Measurements from ENCODE around the gene CCHCR1. TPM values are rescaled to one million over a fixed set of nuclear protein-coding genes. Genes with fewer than 3 reads are reported as not detected.
A peak's percentile ranks its signal among the peaks of the same experiment; 100 is the strongest.

The CCHCR1 gene
- total and polyA plus RNA-seq, 9 of the 15 experiments (the other 6 are each of a cell fraction or from before 2014, with no cell fraction given), result 1.2 to 47.3 (median 32.0) TPM

DNA sequence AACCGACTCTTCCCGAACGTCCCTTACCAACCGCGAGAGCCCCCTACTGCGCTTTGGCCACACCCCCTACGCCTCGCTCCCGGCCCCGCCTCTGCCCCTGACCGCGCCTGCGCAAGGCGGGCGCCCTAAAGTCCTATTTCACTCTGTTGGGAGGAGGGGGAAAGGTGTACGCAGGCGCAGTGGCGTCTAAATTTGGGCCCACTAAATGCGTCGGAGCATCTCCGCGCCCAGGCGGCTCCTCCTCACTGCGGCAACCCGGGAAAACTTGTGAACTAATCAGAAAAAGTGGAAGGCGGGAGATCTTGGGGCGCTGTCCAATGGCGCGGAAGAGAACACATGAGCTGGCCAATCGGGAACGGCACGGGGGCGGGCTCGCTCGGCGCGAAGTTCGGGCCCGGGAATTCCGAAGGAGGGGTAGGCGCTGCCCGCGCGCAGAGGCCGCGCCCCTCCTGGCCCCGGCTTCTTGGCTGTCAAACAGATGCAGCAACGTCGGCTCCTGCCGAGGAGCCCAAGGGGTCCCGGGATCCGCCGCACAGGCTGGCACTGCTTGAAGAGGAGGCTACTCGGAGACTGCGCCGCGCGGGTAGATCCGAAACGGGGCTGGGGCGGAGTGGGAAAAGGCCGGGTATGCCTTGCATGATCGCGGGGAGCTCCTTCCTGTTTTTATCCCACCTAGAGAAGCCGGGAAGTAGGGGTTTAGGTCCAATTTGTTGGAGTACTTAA is 699 bp upstream of the CCHCR1 start, which contains the start of gene TCF19 (continued):
- TF ChIP-seq ZNF174 (CRISPR knock-in tag; IDR thresholded peaks at IDR 0.05) (no peak), ZNF668 (CRISPR knock-in tag; IDR thresholded peaks at IDR 0.05) (0 out of 2 replicates have a peak, but pooled peaks have one; percentile 25), NFYB (IDR thresholded peaks at IDR 0.05; ENCODE audit: extremely low read depth, insufficient read length) (peak; percentile 99), TEAD1 (CRISPR knock-in tag; IDR thresholded peaks at IDR 0.05) (peak; percentile 82 to 96; a peak in 3 of 4 replicates), TAL1 (IDR thresholded peaks at IDR 0.05) (no peak), TRIM24 (IDR thresholded peaks at IDR 0.05) (peak in 1 of 2 experiments; percentile 19; a peak in 1 of 4 replicates), SUPT5H (IDR thresholded peaks at IDR 0.05) (peak; percentile 7), IFI16 (CRISPR knock-in tag; IDR thresholded peaks at IDR 0.05) (no peak), DNMT1 (IDR thresholded peaks at IDR 0.05) (no peak), STAT5A (IDR thresholded peaks at IDR 0.05; ENCODE audit: borderline replicate concordance, low read length) (no peak)
- TF ChIP-seq, protein P1, sequence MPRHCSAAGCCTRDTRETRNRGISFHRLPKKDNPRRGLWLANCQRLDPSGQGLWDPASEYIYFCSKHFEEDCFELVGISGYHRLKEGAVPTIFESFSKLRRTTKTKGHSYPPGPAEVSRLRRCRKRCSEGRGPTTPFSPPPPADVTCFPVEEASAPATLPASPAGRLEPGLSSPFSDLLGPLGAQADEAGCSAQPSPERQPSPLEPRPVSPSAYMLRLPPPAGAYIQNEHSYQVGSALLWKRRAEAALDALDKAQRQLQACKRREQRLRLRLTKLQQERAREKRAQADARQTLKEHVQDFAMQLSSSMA (CRISPR knock-in tag; IDR thresholded peaks at IDR 0.05), result no peak
- TF ChIP-seq, protein P2, sequence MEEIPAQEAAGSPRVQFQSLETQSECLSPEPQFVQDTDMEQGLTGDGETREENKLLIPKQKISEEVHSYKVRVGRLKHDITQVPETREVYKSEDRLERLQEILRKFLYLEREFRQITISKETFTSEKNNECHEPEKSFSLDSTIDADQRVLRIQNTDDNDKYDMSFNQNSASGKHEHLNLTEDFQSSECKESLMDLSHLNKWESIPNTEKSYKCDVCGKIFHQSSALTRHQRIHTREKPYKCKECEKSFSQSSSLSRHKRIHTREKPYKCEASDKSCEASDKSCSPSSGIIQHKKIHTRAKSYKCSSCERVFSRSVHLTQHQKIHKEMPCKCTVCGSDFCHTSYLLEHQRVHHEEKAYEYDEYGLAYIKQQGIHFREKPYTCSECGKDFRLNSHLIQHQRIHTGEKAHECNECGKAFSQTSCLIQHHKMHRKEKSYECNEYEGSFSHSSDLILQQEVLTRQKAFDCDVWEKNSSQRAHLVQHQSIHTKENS (CRISPR knock-in tag; IDR thresholded peaks at IDR 0.05), result no peak
- TF ChIP-seq, protein P3, sequence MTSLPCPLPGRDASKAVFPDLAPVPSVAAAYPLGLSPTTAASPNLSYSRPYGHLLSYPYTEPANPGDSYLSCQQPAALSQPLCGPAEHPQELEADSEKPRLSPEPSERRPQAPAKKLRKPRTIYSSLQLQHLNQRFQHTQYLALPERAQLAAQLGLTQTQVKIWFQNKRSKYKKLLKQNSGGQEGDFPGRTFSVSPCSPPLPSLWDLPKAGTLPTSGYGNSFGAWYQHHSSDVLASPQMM (CRISPR knock-in tag; IDR thresholded peaks at IDR 0.05), result no peak
- TF ChIP-seq, protein P4, sequence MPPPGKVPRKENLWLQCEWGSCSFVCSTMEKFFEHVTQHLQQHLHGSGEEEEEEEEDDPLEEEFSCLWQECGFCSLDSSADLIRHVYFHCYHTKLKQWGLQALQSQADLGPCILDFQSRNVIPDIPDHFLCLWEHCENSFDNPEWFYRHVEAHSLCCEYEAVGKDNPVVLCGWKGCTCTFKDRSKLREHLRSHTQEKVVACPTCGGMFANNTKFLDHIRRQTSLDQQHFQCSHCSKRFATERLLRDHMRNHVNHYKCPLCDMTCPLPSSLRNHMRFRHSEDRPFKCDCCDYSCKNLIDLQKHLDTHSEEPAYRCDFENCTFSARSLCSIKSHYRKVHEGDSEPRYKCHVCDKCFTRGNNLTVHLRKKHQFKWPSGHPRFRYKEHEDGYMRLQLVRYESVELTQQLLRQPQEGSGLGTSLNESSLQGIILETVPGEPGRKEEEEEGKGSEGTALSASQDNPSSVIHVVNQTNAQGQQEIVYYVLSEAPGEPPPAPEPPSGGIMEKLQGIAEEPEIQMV (tag; conservative IDR thresholded peaks at IDR 0.05; ENCODE audit: low read depth), result no peak
